NCI-H345 treated with DMSO at 0.1 percent for 48 hours (cell line): Measurements from ENCODE around the gene PDLIM5.
"Not testable (repeated sequence)": the region's sequence is repeated elsewhere in the genome, so short reads cannot be mapped to it uniquely, and the experiment has no call there.

Experiments
- DNase-seq: peaks from one replicate; lab custom pipeline; 2025; ENCODE audit not compliant: unreplicated experiment; lab: John Stamatoyannopoulos, UW

PDLIM5 gene

GRCh38 chr4:94451695-94452475 lies at the start of gene PDLIM5:
Gene PDLIM5 (plus strand): TSS chr4:94451942. CDS start chr4:94455289, 3,347 bp downstream.
- peak; percentile 16 for DNase-seq

DNA sequence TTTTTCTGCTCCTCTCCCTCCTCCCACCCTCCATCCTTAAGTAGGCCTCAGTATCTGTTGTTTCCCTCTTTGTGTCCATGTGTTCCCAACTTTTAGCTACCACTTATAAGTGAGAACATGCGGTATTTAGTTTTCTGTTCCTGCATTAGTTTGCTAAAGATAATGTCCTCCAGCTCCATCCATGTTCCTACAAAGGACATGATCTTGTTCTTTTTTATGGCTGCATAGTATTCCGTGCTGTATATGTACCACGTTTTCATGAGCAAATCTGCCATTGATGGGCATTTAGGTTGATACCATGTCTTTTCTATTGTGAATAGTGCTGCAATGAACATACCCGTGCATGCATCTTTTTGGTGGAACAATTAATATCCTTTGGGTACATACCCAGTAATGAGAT lies 49.3 kb upstream of the PDLIM5 start:
- DNase-seq, result not testable (repeated sequence)

DNA sequence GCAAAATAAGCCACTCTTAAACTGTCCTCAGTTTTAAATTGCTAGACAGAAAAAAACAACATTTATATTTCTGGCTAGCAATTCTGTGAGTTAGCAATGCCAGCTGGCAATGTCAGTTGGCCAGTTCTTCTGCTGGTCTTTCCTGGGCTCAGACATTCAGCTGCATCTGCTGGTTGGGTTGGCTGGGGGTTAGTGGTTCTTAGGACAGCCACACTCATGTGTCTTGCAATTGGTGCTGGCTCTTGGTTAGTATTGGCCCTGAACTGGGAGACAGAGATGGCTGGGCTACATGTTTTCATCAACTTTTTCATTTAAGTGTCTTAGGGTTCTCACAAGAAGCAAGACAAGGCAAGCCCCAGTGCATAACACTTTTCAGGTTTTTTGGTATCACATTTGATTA lies 48.0 kb upstream of the PDLIM5 start:
- no peak for DNase-seq

- peak; percentile 40 for DNase-seq
These were observed 44.9 kb upstream of the PDLIM5 start for GRCh38 chr4:94406668-94407437.

GRCh38 chr4:94407846-94408245 lies 43.9 kb upstream of the PDLIM5 start:
- DNase-seq, result no peak

GRCh38 chr4:94408549-94409374 lies 43.0 kb upstream of the PDLIM5 start:
- no peak for DNase-seq

- DNase-seq, result no peak
These were observed 42.4 kb upstream of the PDLIM5 start for GRCh38 chr4:94409375-94409679.

DNA sequence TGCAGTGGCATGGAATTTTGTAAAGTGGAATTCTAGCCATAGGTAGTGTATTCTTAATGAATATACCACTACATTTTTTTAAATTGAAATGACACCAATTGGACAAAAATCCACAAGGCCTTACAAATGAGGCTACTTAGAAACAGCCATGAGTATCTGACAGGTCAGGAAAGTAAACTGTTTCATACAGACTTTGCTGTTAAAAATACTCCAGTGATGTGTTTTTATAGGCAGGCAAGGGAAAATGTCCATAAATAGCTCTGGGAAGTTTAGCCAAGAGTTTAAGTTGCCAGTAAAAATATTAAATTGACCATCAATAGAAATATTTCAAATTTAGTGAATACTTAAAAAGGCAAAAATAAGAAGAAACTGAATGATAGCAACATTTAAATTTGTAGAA lies 41.8 kb upstream of the PDLIM5 start:
- no peak for DNase-seq

- DNase-seq, result no peak
These were observed 41.0 kb upstream of the PDLIM5 start for GRCh38 chr4:94410678-94411206.

- DNase-seq, result no peak
These were observed 40.4 kb upstream of the PDLIM5 start for GRCh38 chr4:94411296-94411695.

DNA sequence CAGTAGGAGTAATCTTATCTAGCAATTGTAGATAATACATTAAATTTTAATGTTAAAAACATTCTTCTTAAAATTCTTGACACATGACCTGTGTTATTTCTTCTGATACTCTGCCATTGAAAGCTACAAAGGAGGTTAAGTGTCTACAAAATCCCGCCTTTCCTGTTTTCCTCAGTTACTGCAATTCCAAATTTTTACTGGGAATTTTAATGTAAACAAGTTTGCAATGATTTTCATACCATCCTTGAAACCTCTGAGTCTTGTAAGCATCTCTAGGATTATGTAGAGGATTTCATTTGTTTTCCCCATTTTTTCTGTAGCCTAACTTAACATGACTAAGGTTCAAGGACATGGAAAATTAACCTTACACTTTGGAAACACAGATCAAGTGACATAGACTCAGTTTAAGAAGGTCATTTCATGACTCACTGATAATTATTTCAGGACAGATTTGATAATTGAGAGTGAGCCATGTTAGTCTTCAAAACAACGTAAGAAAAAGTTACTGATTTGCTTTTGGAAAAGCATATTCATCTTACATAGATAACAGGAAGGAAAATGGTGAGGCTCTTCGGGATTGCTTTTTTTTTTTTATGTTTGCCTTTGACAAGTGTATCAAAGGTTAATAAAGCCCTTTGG lies 39.6 kb upstream of the PDLIM5 start:
- DNase-seq, result no peak

- DNase-seq, result no peak
These were observed 39.1 kb upstream of the PDLIM5 start for GRCh38 chr4:94412658-94413038.

- no peak for DNase-seq
These were observed 38.5 kb upstream of the PDLIM5 start for GRCh38 chr4:94413085-94413840.

DNA sequence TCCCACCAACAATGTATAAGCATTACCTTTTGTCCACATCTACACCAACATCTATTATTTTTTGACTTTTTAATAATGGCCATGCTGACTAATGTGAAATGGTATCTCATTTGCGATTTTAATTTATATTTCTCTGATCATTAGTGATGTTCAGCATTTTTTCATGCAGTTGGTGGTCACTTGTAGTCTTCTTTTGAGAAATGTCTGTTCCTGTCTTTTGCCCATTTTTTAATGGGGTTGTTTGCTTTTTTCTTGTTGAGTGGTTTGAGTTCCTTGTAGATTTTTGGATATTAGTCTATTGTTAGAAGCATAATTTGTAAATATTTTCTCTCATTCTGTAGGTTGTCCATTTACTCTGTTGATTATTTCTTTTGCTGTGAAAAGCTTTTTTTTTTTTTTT lies 36.8 kb upstream of the PDLIM5 start:
- DNase-seq, result no peak

DNA sequence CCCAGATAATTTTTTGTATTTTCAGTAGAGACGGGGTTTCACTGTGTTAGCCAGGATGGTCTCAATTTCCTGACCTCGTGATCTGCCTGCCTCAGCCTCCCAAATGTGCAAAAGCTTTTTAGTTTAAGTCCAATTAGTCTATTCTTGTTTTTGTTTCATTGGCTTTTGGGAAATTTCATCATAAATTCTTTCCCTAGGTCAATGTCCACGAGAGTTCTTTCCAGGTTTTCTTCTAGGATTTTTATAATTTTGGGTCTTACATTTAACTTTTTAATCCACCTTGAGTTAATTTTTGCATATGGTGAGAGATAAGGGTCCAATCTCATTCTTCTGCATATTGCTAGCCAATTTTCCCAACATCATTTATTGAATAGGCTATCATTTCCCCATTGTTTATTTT lies 36.3 kb upstream of the PDLIM5 start:
- DNase-seq, result no peak

DNA sequence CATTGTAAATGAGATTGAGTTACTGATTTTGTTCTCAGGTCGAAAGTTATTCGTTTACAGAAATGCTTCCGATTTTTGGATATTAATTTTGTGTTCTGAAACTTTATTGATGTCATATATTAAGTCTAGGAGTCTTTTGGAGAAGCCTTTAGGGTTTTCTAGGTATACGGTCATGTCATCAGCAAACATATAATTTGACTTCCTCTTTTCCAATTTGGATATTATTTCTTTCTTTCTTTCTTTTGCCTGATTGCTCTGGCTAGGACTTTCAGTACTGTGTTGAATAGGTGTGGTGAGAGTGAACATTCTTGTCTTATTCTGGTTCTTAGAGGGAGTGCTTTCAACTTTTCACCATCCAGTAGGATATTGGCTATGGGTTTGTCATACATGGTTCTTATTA lies 35.4 kb upstream of the PDLIM5 start:
- DNase-seq, result no peak

- no peak for DNase-seq
These were observed 34.8 kb upstream of the PDLIM5 start for GRCh38 chr4:94416981-94417380.

DNA sequence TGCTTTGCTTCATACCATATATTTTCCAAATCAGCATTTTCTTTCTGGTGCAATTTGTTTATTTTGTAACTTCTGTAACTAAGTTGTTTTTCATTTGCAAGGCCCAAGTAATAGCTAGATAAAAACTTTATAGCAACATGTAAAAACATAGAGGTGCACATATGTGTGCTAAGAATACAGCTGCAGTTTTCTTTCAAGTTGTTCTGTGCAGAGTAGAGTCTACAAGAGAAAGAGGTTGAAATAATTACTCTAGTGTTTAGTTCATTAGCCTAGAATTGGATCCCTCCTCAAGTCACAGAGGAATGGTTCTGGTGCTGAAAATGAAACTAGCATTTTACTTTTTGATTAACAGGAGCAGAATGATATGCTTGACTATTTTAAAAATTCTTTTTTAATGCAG lies 32.2 kb upstream of the PDLIM5 start:
- no peak for DNase-seq

GRCh38 chr4:94419956-94420355 lies 31.8 kb upstream of the PDLIM5 start:
- no peak for DNase-seq

GRCh38 chr4:94420356-94420755 lies 31.4 kb upstream of the PDLIM5 start:
- DNase-seq, result no peak
